HEK293 (cell line): Measurements from ENCODE around the gene KATNB1.

ENCODE experiments used
- CTCF ChIA-PET: fragments of 350-600 bp; formaldehyde crosslinking; extraction: SDS; loops from one replicate; lab custom pipeline; 2021; ENCODE audit warnings: antibody characterized with exemption; lab: Yijun Ruan, JAX
- POLR2A ChIA-PET: fragments of 300-600 bp; formaldehyde crosslinking; extraction: SDS; loops from one replicate; lab custom pipeline; 2020; ENCODE audit warnings: antibody characterized with exemption, inconsistent platforms; lab: Yijun Ruan, JAX
- H3K27ac ChIP-seq: fragments of 200-500 bp; sonication (Bioruptor generic); 2 replicates; pipeline ENCODE4 v1.5.1; 2014; ENCODE audit warnings: low read depth, low read length, control low read depth, inconsistent platforms; ENCODE audit errors: extremely low read depth
- H3K36me3 ChIP-seq, 2 experiments: fragments of 200-500 bp in 1 of 2; sonication (Bioruptor generic) in 1 of 2; 1 replicate in 1 of 2; 2 replicates in 1 of 2; pipeline ENCODE4 v1.5.1; 2014 to 2017; ENCODE audit warnings: inconsistent platforms in 2 of 2, low read length in 2 of 2; ENCODE audit not compliant: control insufficient read depth in 2 of 2, insufficient read depth in 1 of 2
- H3K4me1 ChIP-seq: fragments of 200-500 bp; sonication (Bioruptor generic); 2 replicates; pipeline ENCODE4 v1.5.1; 2014; ENCODE audit warnings: mild to moderate bottlenecking, low read length, inconsistent platforms; ENCODE audit not compliant: control insufficient read depth, insufficient read depth
- H3K4me3 ChIP-seq: 2 replicates; pipeline ENCODE4 v1.5.1; 2011; ENCODE audit warnings: low read depth, mild to moderate bottlenecking, control low read depth, low read length, moderate library complexity
- H3K9me3 ChIP-seq: fragments of 200-500 bp; sonication (Bioruptor generic); 2 replicates; pipeline ENCODE4 v1.5.1; 2014; ENCODE audit warnings: low read depth, low read length, inconsistent platforms; ENCODE audit not compliant: control insufficient read depth, insufficient read depth
- HOXD13 ChIP-seq: sonication (generic); formaldehyde crosslinking; IDR thresholded peaks from 2 replicates; pipeline ENCODE4 v1.8.0; 2022; ENCODE audit warnings: missing genetic modification reagents, borderline replicate concordance
- KLF10 ChIP-seq: fragments of 450-650 bp; IDR thresholded peaks from 2 replicates; pipeline ENCODE4 v1.5.1; 2018; ENCODE audit warnings: missing biosample characterization, mild to moderate bottlenecking, missing genetic modification characterization
- ZBTB1 ChIP-seq: fragments of 450-650 bp; formaldehyde crosslinking; IDR thresholded peaks from 2 replicates; pipeline ENCODE4 v1.5.1; 2016; ENCODE audit warnings: missing biosample characterization, missing genetic modification characterization
- ZFP37 ChIP-seq: fragments of 450-650 bp; formaldehyde crosslinking; IDR thresholded peaks from 2 replicates; pipeline ENCODE4 v1.5.1; 2016; ENCODE audit warnings: missing biosample characterization, missing genetic modification characterization
- ZNF121 ChIP-seq: fragments of 450-650 bp; formaldehyde crosslinking; IDR thresholded peaks from 2 replicates; pipeline ENCODE4 v1.5.1; 2016; ENCODE audit warnings: missing biosample characterization, missing genetic modification characterization
- ZNF132 ChIP-seq: fragments of 450-650 bp; formaldehyde crosslinking; IDR thresholded peaks from 2 replicates; pipeline ENCODE4 v1.5.1; 2017; ENCODE audit warnings: missing biosample characterization, missing genetic modification characterization, borderline replicate concordance
- ZNF174 ChIP-seq: fragments of 450-650 bp; formaldehyde crosslinking; IDR thresholded peaks from 2 replicates; pipeline ENCODE4 v1.5.0; 2017; ENCODE audit warnings: missing biosample characterization, mild to moderate bottlenecking, missing genetic modification characterization
- ZNF211 ChIP-seq: fragments of 450-650 bp; formaldehyde crosslinking; IDR thresholded peaks from 2 replicates; pipeline ENCODE4 v1.5.1; 2016; ENCODE audit warnings: low read depth, missing biosample characterization, missing genetic modification characterization
- ZNF48 ChIP-seq: fragments of 450-650 bp; formaldehyde crosslinking; IDR thresholded peaks from 2 replicates; pipeline ENCODE4 v1.5.1; 2016; ENCODE audit warnings: missing biosample characterization, missing genetic modification characterization
- ZNF501 ChIP-seq: fragments of 450-650 bp; formaldehyde crosslinking; IDR thresholded peaks from 2 replicates; pipeline ENCODE4 v1.5.1; 2016; ENCODE audit warnings: missing biosample characterization, missing genetic modification characterization
- ZNF621 ChIP-seq: fragments of 450-650 bp; formaldehyde crosslinking; IDR thresholded peaks from 2 replicates; pipeline ENCODE4 v1.5.1; 2017; ENCODE audit warnings: missing biosample characterization, missing genetic modification characterization
- ZNF629 ChIP-seq: fragments of 450-650 bp; formaldehyde crosslinking; IDR thresholded peaks from 2 replicates; pipeline ENCODE4 v1.5.1; 2017; ENCODE audit warnings: missing biosample characterization, missing genetic modification characterization
- ZNF830 ChIP-seq: fragments of 450-650 bp; IDR thresholded peaks from 2 replicates; pipeline ENCODE4 v1.5.0; 2018; ENCODE audit warnings: missing biosample characterization, missing genetic modification characterization, low read depth, mild to moderate bottlenecking, moderate library complexity
- ZNF843 ChIP-seq: fragments of 450-650 bp; formaldehyde crosslinking; IDR thresholded peaks from 2 replicates; pipeline ENCODE4 v1.5.1; 2016; ENCODE audit warnings: missing biosample characterization, missing genetic modification characterization
- TF ChIP-seq, protein P1 (sequence below): fragments of 450-650 bp; formaldehyde crosslinking; IDR thresholded peaks from 2 replicates; pipeline ENCODE4 v1.5.1; 2016; ENCODE audit warnings: missing biosample characterization, missing genetic modification characterization, borderline replicate concordance
- TF ChIP-seq, protein P2 (sequence below): fragments of 450-650 bp; formaldehyde crosslinking; IDR thresholded peaks from 2 replicates; pipeline ENCODE4 v1.5.1; 2016; ENCODE audit warnings: missing biosample characterization, missing genetic modification characterization
- TF ChIP-seq, protein P3 (sequence below): fragments of 450-650 bp; formaldehyde crosslinking; IDR thresholded peaks from 2 replicates; pipeline ENCODE4 v1.5.1; 2017; ENCODE audit warnings: missing biosample characterization, mild to moderate bottlenecking, missing genetic modification characterization, moderate library complexity
- TF ChIP-seq, protein P4 (sequence below): fragments of 450-650 bp; formaldehyde crosslinking; IDR thresholded peaks from 2 replicates; pipeline ENCODE4 v1.5.1; 2016; ENCODE audit warnings: missing biosample characterization, missing genetic modification characterization
- TF ChIP-seq, protein P5 (sequence below): fragments of 450-650 bp; formaldehyde crosslinking; IDR thresholded peaks from 2 replicates; pipeline ENCODE4 v1.5.1; 2017; ENCODE audit warnings: missing biosample characterization, missing genetic modification characterization

The KATNB1 gene

DNA sequence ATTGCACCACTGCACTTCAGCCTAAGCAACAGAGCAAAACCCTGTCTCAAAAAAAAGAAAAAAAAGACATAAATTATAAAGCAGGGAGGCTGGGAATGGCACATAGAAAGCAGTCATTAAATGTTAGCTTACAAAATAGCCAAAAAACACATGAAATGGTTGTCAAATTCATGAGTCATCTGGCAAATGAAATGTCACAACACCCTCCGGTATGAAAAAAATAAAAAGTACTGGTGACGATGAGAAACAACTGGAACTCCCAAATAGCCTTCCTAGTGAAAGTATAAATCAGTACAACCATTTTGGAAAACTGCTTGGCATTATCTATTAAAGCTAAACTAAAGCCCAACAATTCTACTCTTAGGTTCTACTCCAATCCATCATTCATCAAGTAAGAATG is 3.5 kb upstream of the KATNB1 start:
- peaks cover 0 to 1% of the 10 kb centered on the region in 2 experiments; a peak in 1 of 3 replicates for H3K36me3 ChIP-seq
- no peaks in the 10 kb centered on the region for H3K9me3 ChIP-seq
- peaks cover 4% of the 10 kb centered on the region; the same call in 1 of the 2 replicates for H3K4me1 ChIP-seq
- H3K4me3 ChIP-seq, result no peak overlapping the region
- ChIA-PET POLR2A (no interaction called here), CTCF (interaction anchor here (0.6 to 0.7 kb wide), 2 partner anchors 93 to 394 kb away, joined by 3 to 5 read pairs; no protein-coding TSS in a partner anchor)
- TF ChIP-seq, protein P1, sequence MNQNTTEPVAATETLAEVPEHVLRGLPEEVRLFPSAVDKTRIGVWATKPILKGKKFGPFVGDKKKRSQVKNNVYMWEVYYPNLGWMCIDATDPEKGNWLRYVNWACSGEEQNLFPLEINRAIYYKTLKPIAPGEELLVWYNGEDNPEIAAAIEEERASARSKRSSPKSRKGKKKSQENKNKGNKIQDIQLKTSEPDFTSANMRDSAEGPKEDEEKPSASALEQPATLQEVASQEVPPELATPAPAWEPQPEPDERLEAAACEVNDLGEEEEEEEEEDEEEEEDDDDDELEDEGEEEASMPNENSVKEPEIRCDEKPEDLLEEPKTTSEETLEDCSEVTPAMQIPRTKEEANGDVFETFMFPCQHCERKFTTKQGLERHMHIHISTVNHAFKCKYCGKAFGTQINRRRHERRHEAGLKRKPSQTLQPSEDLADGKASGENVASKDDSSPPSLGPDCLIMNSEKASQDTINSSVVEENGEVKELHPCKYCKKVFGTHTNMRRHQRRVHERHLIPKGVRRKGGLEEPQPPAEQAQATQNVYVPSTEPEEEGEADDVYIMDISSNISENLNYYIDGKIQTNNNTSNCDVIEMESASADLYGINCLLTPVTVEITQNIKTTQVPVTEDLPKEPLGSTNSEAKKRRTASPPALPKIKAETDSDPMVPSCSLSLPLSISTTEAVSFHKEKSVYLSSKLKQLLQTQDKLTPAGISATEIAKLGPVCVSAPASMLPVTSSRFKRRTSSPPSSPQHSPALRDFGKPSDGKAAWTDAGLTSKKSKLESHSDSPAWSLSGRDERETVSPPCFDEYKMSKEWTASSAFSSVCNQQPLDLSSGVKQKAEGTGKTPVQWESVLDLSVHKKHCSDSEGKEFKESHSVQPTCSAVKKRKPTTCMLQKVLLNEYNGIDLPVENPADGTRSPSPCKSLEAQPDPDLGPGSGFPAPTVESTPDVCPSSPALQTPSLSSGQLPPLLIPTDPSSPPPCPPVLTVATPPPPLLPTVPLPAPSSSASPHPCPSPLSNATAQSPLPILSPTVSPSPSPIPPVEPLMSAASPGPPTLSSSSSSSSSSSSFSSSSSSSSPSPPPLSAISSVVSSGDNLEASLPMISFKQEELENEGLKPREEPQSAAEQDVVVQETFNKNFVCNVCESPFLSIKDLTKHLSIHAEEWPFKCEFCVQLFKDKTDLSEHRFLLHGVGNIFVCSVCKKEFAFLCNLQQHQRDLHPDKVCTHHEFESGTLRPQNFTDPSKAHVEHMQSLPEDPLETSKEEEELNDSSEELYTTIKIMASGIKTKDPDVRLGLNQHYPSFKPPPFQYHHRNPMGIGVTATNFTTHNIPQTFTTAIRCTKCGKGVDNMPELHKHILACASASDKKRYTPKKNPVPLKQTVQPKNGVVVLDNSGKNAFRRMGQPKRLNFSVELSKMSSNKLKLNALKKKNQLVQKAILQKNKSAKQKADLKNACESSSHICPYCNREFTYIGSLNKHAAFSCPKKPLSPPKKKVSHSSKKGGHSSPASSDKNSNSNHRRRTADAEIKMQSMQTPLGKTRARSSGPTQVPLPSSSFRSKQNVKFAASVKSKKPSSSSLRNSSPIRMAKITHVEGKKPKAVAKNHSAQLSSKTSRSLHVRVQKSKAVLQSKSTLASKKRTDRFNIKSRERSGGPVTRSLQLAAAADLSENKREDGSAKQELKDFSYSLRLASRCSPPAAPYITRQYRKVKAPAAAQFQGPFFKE (tag by site-specific recombination), result no peak
- TF ChIP-seq KLF10 (tag by site-specific recombination), result no peak
- no peak for TF ChIP-seq ZNF132 (tag by site-specific recombination)
- TF ChIP-seq ZBTB1, result no peak
- TF ChIP-seq, protein P2, sequence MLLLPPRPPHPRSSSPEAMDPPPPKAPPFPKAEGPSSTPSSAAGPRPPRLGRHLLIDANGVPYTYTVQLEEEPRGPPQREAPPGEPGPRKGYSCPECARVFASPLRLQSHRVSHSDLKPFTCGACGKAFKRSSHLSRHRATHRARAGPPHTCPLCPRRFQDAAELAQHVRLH, result no peak
- TF ChIP-seq ZNF48 (tag by site-specific recombination), result no peak
- TF ChIP-seq ZNF621 (tag by site-specific recombination), result no peak
- TF ChIP-seq ZNF174 (tag by site-specific recombination), result no peak
- TF ChIP-seq ZNF843, result no peak
- TF ChIP-seq, protein P3, sequence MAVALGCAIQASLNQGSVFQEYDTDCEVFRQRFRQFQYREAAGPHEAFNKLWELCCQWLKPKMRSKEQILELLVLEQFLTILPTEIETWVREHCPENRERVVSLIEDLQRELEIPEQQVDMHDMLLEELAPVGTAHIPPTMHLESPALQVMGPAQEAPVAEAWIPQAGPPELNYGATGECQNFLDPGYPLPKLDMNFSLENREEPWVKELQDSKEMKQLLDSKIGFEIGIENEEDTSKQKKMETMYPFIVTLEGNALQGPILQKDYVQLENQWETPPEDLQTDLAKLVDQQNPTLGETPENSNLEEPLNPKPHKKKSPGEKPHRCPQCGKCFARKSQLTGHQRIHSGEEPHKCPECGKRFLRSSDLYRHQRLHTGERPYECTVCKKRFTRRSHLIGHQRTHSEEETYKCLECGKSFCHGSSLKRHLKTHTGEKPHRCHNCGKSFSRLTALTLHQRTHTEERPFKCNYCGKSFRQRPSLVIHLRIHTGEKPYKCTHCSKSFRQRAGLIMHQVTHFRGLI (tag by site-specific recombination), result no peak
- TF ChIP-seq, protein P4, sequence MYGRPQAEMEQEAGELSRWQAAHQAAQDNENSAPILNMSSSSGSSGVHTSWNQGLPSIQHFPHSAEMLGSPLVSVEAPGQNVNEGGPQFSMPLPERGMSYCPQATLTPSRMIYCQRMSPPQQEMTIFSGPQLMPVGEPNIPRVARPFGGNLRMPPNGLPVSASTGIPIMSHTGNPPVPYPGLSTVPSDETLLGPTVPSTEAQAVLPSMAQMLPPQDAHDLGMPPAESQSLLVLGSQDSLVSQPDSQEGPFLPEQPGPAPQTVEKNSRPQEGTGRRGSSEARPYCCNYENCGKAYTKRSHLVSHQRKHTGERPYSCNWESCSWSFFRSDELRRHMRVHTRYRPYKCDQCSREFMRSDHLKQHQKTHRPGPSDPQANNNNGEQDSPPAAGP, result no peak
- no peak for TF ChIP-seq ZNF121 (tag by site-specific recombination)
- no peak for TF ChIP-seq ZNF629
- TF ChIP-seq ZNF830 (tag by site-specific recombination), result no peak
- no peak for TF ChIP-seq ZNF211 (tag by site-specific recombination)
- TF ChIP-seq, protein P5, sequence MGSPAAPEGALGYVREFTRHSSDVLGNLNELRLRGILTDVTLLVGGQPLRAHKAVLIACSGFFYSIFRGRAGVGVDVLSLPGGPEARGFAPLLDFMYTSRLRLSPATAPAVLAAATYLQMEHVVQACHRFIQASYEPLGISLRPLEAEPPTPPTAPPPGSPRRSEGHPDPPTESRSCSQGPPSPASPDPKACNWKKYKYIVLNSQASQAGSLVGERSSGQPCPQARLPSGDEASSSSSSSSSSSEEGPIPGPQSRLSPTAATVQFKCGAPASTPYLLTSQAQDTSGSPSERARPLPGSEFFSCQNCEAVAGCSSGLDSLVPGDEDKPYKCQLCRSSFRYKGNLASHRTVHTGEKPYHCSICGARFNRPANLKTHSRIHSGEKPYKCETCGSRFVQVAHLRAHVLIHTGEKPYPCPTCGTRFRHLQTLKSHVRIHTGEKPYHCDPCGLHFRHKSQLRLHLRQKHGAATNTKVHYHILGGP (tag by site-specific recombination), result no peak
- no peak for TF ChIP-seq ZFP37 (tag by site-specific recombination)
- TF ChIP-seq ZNF501, result no peak
- no peak for TF ChIP-seq HOXD13 (CRISPR knock-in tag)
- H3K27ac ChIP-seq, result no peak overlapping the region
